ENCODE results near the gene PRPF38B. TPM values are rescaled to one million over a fixed set of nuclear protein-coding genes. Genes with fewer than 3 reads are reported as not detected.
"Not testable (repeated sequence)": the region's sequence is repeated elsewhere in the genome, so short reads cannot be mapped to it uniquely, and the experiment has no call there.

The PRPF38B gene
- total RNA-seq, 2 experiments from 2014 or later, result 62.5 to 65.3 TPM

DNA sequence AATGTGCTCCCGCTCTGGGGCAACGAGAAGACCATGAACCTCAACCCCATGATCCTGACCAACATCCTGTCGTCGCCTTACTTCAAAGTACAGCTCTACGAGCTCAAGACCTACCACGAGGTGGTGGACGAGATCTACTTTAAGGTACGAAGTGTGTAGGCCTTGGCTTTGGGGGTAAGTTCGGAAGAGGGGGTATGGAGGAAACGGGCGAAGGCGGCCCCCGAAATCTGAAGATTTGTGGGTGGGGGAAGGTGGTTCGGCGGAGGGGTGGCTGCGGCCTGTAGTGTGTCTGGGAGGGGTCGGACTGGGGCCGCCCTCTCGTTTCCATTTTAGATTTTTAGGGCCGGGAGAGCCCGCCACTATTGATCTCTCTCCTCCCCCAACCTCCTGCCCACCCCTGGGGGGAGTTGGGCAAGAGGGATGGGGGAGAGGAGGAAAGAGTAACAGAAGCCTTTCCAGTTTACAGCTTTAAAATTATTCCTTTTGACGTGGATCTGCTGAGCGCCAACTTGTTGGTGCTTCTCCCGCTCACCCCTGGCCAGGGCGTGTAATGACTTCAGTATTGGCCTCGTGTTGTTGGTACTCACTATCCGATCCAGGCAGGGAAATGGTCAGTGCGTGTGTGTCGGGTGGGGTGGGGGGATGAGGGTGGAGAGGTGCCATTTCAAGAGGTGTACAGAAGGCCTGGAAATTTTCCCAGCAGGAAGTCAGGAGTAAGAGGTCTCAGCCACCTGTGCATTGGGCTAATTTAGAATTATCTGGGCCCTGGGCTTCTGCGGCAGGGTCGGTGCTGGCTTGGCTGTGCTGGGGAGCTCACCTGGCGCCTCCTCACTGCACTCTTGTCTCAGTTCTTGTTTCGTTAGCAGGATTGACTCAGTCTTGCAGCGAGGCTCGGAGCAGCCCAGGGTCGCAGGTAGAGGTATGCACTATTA is 880 bp downstream of the PRPF38B start:
- ATAC-seq, result peak; percentile 68
- TF ChIP-seq, protein P1, sequence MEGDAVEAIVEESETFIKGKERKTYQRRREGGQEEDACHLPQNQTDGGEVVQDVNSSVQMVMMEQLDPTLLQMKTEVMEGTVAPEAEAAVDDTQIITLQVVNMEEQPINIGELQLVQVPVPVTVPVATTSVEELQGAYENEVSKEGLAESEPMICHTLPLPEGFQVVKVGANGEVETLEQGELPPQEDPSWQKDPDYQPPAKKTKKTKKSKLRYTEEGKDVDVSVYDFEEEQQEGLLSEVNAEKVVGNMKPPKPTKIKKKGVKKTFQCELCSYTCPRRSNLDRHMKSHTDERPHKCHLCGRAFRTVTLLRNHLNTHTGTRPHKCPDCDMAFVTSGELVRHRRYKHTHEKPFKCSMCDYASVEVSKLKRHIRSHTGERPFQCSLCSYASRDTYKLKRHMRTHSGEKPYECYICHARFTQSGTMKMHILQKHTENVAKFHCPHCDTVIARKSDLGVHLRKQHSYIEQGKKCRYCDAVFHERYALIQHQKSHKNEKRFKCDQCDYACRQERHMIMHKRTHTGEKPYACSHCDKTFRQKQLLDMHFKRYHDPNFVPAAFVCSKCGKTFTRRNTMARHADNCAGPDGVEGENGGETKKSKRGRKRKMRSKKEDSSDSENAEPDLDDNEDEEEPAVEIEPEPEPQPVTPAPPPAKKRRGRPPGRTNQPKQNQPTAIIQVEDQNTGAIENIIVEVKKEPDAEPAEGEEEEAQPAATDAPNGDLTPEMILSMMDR (IDR thresholded peaks at IDR 0.05), result peak; percentile 17
- peak; percentile 84 for DNase-seq
- H3K36me3 Mint-ChIP-seq (ENCODE audit: low read depth), result peaks cover 56% of the 10 kb centered on the region
- H3K4me3 Mint-ChIP-seq, result peak overlapping the region; percentile 97
- ChIA-PET CTCF (interaction anchor here (0.9 to 4.1 kb wide), 13 partner anchors 10 to 181 kb away, joined by 3 to 21 read pairs (median 7); partner anchors contain the start of genes EEIG2 and HENMT1), POLR2A (interaction anchor here (0.6 to 4.6 kb wide), 27 partner anchors 10 to 682 kb away, joined by 3 to 64 read pairs (median 5); partner anchors contain the start of genes EEIG2, HENMT1 and STXBP3)
- H3K27ac Mint-ChIP-seq, result peak overlapping the region; percentile 97
- no peaks in the 10 kb centered on the region for H3K27me3 Mint-ChIP-seq
- H3K9me3 Mint-ChIP-seq, result no peaks in the 10 kb centered on the region
- H3K4me1 Mint-ChIP-seq (ENCODE audit: low read depth), result peaks cover 38% of the 10 kb centered on the region
- intact Hi-C loops (cut with micrococcal nuclease), result loop anchor here (2.0 to 5.0 kb wide), 2 partner anchors 46 to 54 kb away; partner anchors contain the start of gene STXBP3

DNA sequence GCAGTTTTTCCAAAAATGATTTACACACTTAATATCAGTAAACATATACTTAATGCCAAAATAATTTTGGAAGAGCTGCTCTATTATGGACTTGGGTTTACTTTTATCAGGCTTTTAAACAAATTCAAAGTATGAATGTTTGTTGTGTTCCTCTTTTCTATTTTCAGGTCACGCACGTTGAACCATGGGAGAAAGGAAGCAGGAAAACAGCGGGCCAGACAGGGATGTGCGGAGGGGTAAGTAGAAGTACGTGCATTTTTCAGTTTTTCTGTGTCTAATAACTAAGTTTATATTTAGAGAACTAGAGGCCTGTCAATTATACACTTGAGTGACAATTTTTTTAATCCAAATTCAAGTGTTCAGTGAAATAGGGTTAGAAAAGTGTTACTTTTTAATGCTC is 3.4 kb downstream of the PRPF38B start:
- DNase-seq (no peak), ATAC-seq (no peak)
- Mint-ChIP-seq H3K4me3 (peak overlapping the region; percentile 73), H3K27me3 (no peaks in the 10 kb centered on the region), H3K27ac (peak overlapping the region; percentile 85), H3K4me1 (ENCODE audit: low read depth) (peaks cover 55% of the 10 kb centered on the region), H3K36me3 (ENCODE audit: low read depth) (peaks cover 79% of the 10 kb centered on the region), H3K9me3 (no peaks in the 10 kb centered on the region)
- intact Hi-C loops (cut with micrococcal nuclease), result no loop called here
- ChIA-PET POLR2A (interaction anchor here (0.9 kb wide), 1 partner anchor 34 kb away, joined by 3 read pairs; the partner anchor contains the start of gene HENMT1), CTCF (interaction anchor here (4.1 kb wide), 1 partner anchor 8 kb away, joined by 21 read pairs; no protein-coding TSS in a partner anchor)
- TF ChIP-seq, protein P1 (IDR thresholded peaks at IDR 0.05), result no peak

DNA sequence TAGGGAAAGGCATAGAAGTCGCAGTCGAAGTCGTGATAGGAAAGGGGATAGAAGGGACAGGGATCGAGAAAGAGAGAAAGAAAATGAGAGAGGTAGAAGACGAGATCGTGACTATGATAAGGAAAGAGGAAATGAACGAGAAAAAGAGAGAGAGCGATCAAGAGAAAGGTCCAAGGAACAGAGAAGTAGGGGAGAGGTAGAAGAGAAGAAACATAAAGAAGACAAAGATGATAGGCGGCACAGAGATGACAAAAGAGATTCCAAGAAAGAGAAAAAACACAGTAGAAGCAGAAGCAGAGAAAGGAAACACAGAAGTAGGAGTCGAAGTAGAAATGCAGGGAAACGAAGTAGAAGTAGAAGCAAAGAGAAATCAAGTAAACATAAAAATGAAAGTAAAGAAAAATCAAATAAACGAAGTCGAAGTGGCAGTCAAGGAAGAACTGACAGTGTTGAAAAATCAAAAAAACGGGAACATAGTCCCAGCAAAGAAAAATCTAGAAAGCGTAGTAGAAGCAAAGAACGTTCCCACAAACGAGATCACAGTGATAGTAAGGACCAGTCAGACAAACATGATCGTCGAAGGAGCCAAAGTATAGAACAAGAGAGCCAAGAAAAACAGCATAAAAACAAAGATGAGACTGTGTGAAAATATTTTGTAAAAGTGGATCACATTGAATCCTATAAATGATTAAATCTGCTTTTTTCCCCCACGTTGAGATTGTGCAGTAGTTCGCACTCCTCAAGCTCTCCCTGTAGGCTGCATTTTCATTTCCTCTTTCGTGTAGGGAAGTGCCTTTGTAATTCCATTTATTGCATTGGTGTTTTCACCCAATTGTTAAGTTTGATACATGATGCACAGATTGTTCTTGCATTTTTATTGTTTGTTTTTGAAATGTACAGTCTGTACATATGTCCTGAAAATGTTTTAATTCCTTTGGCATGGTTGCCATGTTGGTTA is 7.5 kb downstream of the PRPF38B start:
- H3K36me3 Mint-ChIP-seq (ENCODE audit: low read depth), result peaks cover 70% of the 10 kb centered on the region
- peak overlapping the region; percentile 88 for H3K27ac Mint-ChIP-seq
- DNase-seq (no peak), ATAC-seq (no peak)
- H3K27me3 Mint-ChIP-seq, result no peaks in the 10 kb centered on the region
- CTCF ChIA-PET, result interaction anchor here (1.0 kb wide), 1 partner anchor 12 kb away, joined by 3 read pairs; no protein-coding TSS in a partner anchor
- no peaks in the 10 kb centered on the region for H3K9me3 Mint-ChIP-seq
- H3K4me1 Mint-ChIP-seq (ENCODE audit: low read depth), result peaks cover 71% of the 10 kb centered on the region
- TF ChIP-seq, protein P1 (IDR thresholded peaks at IDR 0.05), result no peak
- intact Hi-C loops (cut with micrococcal nuclease), result no loop called here
- POLR2A ChIA-PET, result no interaction called here
- H3K4me3 Mint-ChIP-seq, result peak overlapping the region; percentile 65

- no peaks in the 10 kb centered on the region for H3K27me3 Mint-ChIP-seq
- peaks cover 58% of the 10 kb centered on the region for H3K36me3 Mint-ChIP-seq (ENCODE audit: low read depth)
Measured at GRCh38 chr1:108701176-108701849, 9.2 kb downstream of the PRPF38B start.

DNA sequence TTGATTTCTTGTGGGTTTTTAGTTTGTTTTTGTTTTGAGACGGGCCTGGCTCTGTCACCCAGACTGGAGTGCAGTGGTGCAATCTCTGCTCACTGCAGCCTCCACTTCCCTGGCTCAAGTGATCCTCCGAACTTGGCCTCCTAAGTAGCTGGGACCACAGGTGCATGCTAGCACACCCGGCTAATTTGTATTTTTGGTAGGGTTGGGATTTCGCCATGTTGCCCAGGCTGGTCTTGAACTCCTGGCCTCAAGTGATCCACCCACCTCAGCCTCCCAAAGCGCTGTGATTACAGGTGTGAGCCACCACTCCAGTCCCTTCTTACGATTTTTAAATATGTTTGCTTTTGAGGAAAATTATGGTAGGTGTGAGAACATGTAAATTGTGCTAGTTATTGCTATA is 10.0 kb downstream of the PRPF38B start:
- Mint-ChIP-seq H3K27ac (peak overlapping the region; percentile 36), H3K36me3 (ENCODE audit: low read depth) (peaks cover 50% of the 10 kb centered on the region), H3K4me1 (ENCODE audit: low read depth) (peaks cover 63% of the 10 kb centered on the region)
- DNase-seq; intact Hi-C loops (cut with micrococcal nuclease); H3K27me3 Mint-ChIP-seq; H3K9me3 Mint-ChIP-seq; ATAC-seq; H3K4me3 Mint-ChIP-seq: not testable (repeated sequence)
- ChIA-PET CTCF (interaction anchor here (4.3 kb wide), 1 partner anchor 8 kb away, joined by 21 read pairs; the partner anchor contains the start of gene PRPF38B), POLR2A (interaction anchor here (1.0 to 4.0 kb wide), 5 partner anchors 10 to 57 kb away, joined by 3 to 32 read pairs (median 7); partner anchors contain the start of genes HENMT1 and PRPF38B)

More at GRCh38 chr1:108701176-108701849, 9.2 kb downstream of the PRPF38B start:
- TF ChIP-seq, protein P1 (IDR thresholded peaks at IDR 0.05), result no peak
- Mint-ChIP-seq H3K27ac (peak overlapping the region; percentile 47), H3K9me3 (no peaks in the 10 kb centered on the region), H3K4me3 (no peak overlapping the region), H3K4me1 (ENCODE audit: low read depth) (peaks cover 68% of the 10 kb centered on the region)
- intact Hi-C loops (cut with micrococcal nuclease), result no loop called here
- ChIA-PET CTCF (interaction anchor here (1.0 to 4.3 kb wide), 2 partner anchors 8 kb away, joined by 4 to 21 read pairs; partner anchors contain the start of gene PRPF38B), POLR2A (interaction anchor here (1.9 kb wide), 1 partner anchor 40 kb away, joined by 8 read pairs; the partner anchor contains the start of gene HENMT1)
- DNase-seq (no peak), ATAC-seq (no peak)

All from activated CD8-positive, alpha-beta T cell treated with anti-CD3 and anti-CD28 coated beads for 36 hours (primary cell).